GM12878 (cell line): Measurements from ENCODE around the gene RFC4. TPM values are rescaled to one million over a fixed set of nuclear protein-coding genes. Genes with fewer than 3 reads are reported as not detected.

Source experiments
- BCL11A ChIP-seq: IDR thresholded peaks from 2 replicates; pipeline ENCODE4 v1.6.1; 2011; ENCODE audit warnings: low read depth, low read length
- DPF2 ChIP-seq: fragments of 450-650 bp; IDR thresholded peaks from 2 replicates; pipeline ENCODE4 v1.6.1; 2017; ENCODE audit warnings: mild to moderate bottlenecking
- FOS ChIP-seq: IDR thresholded peaks from 3 replicates; pipeline ENCODE4 v1.6.1; 2011; ENCODE audit warnings: borderline replicate concordance; ENCODE audit not compliant: insufficient read length; ENCODE audit errors: extremely low read depth
- GATAD2B ChIP-seq: fragments of 450-650 bp; conservative IDR thresholded peaks from 2 replicates; pipeline ENCODE4 v1.6.1; 2017; ENCODE audit warnings: low read depth, mild to moderate bottlenecking, moderate library complexity
- LARP7 ChIP-seq: fragments of 450-650 bp; IDR thresholded peaks from 2 replicates; pipeline ENCODE4 v1.6.1; 2017; ENCODE audit warnings: mild to moderate bottlenecking
- MYB ChIP-seq: fragments of 150-350 bp; IDR thresholded peaks from 2 replicates; pipeline ENCODE4 v1.6.1; 2014; ENCODE audit warnings: mild to moderate bottlenecking, low read depth, low read length, borderline replicate concordance
- NR2F1 ChIP-seq: fragments of 450-650 bp; conservative IDR thresholded peaks from 2 replicates; pipeline ENCODE4 v1.6.1; 2017; ENCODE audit warnings: mild to moderate bottlenecking
- RCOR1 ChIP-seq: conservative IDR thresholded peaks from 2 replicates; pipeline ENCODE4 v1.6.1; 2012; ENCODE audit warnings: low read depth, low read length, improper control_type of control experiment
- RFX5 ChIP-seq: IDR thresholded peaks from 2 replicates; pipeline ENCODE4 v1.6.1; 2011; ENCODE audit warnings: low read depth, low read length, improper control_type of control experiment
- TAF1 ChIP-seq: IDR thresholded peaks from 2 replicates; pipeline ENCODE4 v1.6.1; 2011; ENCODE audit warnings: mild to moderate bottlenecking, low read depth, low read length, borderline replicate concordance
- TBL1XR1 ChIP-seq: IDR thresholded peaks from 2 replicates; pipeline ENCODE4 v1.6.1; 2012; ENCODE audit warnings: low read depth, low read length, improper control_type of control experiment
- TCF12 ChIP-seq: IDR thresholded peaks from 2 replicates; pipeline ENCODE4 v1.6.1; 2011; ENCODE audit warnings: low read depth, mild to moderate bottlenecking, low read length
- TCF7 ChIP-seq: IDR thresholded peaks from 2 replicates; pipeline ENCODE4 v1.6.1; 2014; ENCODE audit warnings: antibody characterized with exemption, borderline replicate concordance
- ZNF24 ChIP-seq: fragments of 450-650 bp; IDR thresholded peaks from 2 replicates; pipeline ENCODE4 v1.6.1; 2017; ENCODE audit warnings: antibody characterized with exemption, mild to moderate bottlenecking
- polyA plus RNA-seq, 11 experiments: library from polyadenylated mRNA; depleted of rRNA in 4 of 11; unstranded in 6 of 11; stranded (reverse) in 5 of 11; fragments of >200 nt; fragmentation: Nextera tagmentation in 4 of 11; fragmentation: Illumina TruSeq in 1 of 11; extraction: Ambion mirVana in 4 of 11; extraction: Trizol in 1 of 11; gene quantifications; 1 replicate in 1 of 11; 2 replicates in 10 of 11; pipeline versions ENCODE4 v1.2.1 to v1.2.3, GENCODE V29; 2011 to 2016; ENCODE audit warnings: inconsistent platforms in 2 of 11, missing spikeins in 2 of 11, low read depth in 1 of 11
- total RNA-seq, 4 experiments: library from RNA; depleted of rRNA in 3 of 4; stranded (reverse); fragments of >200 nt in 3 of 4; fragmentation: Illumina TruSeq in 1 of 4; extraction: Trizol in 1 of 4; gene quantifications; 2 replicates each; pipeline versions ENCODE4 v1.2.1 to v1.2.3, GENCODE V29; 2013 to 2021
- TF ChIP-seq, protein P1 (sequence below): fragments of 450-650 bp; IDR thresholded peaks from 2 replicates; pipeline ENCODE4 v1.6.1; 2017; ENCODE audit warnings: mild to moderate bottlenecking, moderate library complexity
- TF ChIP-seq, protein P2 (sequence below): fragments of 450-650 bp; IDR thresholded peaks from 2 replicates; pipeline ENCODE4 v1.6.1; 2018; ENCODE audit warnings: mild to moderate bottlenecking, low read depth, moderate library complexity; ENCODE audit not compliant: partially characterized antibody
- TF ChIP-seq, protein P3 (sequence below): IDR thresholded peaks from 2 replicates; pipeline ENCODE4 v1.6.1; 2011; ENCODE audit warnings: borderline replicate concordance, low read depth, mild to moderate bottlenecking, moderate library complexity, low read length; ENCODE audit not compliant: insufficient read depth, poor library complexity, severe bottlenecking
- TF ChIP-seq, protein P4 (sequence below): fragments of 450-650 bp; IDR thresholded peaks from 2 replicates; pipeline ENCODE4 v1.6.1; 2017; ENCODE audit warnings: mild to moderate bottlenecking
- TF ChIP-seq, protein P5 (sequence below): fragments of 450-650 bp; IDR thresholded peaks from 2 replicates; pipeline ENCODE4 v1.6.1; 2017; ENCODE audit warnings: borderline replicate concordance

Gene RFC4
- total and polyA plus RNA-seq, 10 of the 15 experiments (the other 5 are each of a cell fraction or from before 2014, with no cell fraction given): 49.1 to 144 (median 112) TPM

DNA sequence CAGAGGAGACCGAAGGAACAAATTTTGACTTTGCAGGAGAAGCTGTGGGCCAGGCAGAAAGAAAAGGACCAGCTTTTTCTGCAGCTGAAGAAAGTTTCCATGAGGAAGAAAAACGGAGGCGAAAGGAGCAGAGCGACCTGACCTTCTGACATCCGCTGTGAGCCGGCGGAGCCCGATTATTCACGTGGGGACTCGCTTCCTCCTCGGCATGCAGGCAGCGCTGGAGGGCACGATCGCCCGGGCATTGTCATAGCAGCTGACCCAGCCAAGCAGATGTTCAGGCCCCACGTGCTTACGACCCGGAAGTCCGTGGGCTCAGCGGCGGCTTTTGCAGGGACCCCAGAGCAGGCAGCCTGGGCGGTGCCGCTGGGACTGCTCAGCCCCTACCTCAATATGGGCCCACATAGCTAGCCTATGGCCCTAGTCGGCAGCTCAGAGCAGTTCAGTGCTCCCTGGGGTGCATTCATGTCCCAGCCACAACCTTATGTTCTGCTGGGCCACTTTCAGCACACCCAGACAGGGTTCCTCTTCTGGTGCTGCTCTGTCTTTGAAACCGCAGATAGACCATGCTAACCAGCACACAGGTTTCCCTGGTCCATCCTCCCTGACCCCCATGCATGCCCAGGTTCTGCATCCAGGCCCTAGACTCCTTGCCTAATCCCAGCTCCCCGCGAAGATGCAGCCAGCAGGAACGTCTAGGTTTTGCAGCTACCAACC is 33.4 kb downstream of the RFC4 start (continued):
- TF ChIP-seq, protein P1, sequence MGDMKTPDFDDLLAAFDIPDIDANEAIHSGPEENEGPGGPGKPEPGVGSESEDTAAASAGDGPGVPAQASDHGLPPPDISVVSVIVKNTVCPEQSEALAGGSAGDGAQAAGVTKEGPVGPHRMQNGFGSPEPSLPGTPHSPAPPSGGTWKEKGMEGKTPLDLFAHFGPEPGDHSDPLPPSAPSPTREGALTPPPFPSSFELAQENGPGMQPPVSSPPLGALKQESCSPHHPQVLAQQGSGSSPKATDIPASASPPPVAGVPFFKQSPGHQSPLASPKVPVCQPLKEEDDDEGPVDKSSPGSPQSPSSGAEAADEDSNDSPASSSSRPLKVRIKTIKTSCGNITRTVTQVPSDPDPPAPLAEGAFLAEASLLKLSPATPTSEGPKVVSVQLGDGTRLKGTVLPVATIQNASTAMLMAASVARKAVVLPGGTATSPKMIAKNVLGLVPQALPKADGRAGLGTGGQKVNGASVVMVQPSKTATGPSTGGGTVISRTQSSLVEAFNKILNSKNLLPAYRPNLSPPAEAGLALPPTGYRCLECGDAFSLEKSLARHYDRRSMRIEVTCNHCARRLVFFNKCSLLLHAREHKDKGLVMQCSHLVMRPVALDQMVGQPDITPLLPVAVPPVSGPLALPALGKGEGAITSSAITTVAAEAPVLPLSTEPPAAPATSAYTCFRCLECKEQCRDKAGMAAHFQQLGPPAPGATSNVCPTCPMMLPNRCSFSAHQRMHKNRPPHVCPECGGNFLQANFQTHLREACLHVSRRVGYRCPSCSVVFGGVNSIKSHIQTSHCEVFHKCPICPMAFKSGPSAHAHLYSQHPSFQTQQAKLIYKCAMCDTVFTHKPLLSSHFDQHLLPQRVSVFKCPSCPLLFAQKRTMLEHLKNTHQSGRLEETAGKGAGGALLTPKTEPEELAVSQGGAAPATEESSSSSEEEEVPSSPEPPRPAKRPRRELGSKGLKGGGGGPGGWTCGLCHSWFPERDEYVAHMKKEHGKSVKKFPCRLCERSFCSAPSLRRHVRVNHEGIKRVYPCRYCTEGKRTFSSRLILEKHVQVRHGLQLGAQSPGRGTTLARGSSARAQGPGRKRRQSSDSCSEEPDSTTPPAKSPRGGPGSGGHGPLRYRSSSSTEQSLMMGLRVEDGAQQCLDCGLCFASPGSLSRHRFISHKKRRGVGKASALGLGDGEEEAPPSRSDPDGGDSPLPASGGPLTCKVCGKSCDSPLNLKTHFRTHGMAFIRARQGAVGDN: peak; percentile 63; the same call in 1 of the 2 replicates
- TF ChIP-seq TCF12 (peak; percentile 66; the same call in 1 of the 2 replicates), RCOR1 (no peak), TCF7 (no peak), NR2F1 (peak; percentile 37; the same call in 1 of the 2 replicates), LARP7 (no peak), MYB (no peak), TAF1 (no peak), FOS (no peak), TBL1XR1 (0 out of 2 replicates have a peak, but pooled peaks have one; percentile 15), ZNF24 (no peak), DPF2 (no peak), RFX5 (no peak), GATAD2B (0 out of 2 replicates have a peak, but pooled peaks have one; percentile 44), BCL11A (no peak)
- TF ChIP-seq, protein P2, sequence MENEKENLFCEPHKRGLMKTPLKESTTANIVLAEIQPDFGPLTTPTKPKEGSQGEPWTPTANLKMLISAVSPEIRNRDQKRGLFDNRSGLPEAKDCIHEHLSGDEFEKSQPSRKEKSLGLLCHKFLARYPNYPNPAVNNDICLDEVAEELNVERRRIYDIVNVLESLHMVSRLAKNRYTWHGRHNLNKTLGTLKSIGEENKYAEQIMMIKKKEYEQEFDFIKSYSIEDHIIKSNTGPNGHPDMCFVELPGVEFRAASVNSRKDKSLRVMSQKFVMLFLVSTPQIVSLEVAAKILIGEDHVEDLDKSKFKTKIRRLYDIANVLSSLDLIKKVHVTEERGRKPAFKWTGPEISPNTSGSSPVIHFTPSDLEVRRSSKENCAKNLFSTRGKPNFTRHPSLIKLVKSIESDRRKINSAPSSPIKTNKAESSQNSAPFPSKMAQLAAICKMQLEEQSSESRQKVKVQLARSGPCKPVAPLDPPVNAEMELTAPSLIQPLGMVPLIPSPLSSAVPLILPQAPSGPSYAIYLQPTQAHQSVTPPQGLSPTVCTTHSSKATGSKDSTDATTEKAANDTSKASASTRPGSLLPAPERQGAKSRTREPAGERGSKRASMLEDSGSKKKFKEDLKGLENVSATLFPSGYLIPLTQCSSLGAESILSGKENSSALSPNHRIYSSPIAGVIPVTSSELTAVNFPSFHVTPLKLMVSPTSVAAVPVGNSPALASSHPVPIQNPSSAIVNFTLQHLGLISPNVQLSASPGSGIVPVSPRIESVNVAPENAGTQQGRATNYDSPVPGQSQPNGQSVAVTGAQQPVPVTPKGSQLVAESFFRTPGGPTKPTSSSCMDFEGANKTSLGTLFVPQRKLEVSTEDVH: no peak
- TF ChIP-seq, protein P3, sequence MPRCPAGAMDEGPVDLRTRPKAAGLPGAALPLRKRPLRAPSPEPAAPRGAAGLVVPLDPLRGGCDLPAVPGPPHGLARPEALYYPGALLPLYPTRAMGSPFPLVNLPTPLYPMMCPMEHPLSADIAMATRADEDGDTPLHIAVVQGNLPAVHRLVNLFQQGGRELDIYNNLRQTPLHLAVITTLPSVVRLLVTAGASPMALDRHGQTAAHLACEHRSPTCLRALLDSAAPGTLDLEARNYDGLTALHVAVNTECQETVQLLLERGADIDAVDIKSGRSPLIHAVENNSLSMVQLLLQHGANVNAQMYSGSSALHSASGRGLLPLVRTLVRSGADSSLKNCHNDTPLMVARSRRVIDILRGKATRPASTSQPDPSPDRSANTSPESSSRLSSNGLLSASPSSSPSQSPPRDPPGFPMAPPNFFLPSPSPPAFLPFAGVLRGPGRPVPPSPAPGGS: no peak
- TF ChIP-seq, protein P4, sequence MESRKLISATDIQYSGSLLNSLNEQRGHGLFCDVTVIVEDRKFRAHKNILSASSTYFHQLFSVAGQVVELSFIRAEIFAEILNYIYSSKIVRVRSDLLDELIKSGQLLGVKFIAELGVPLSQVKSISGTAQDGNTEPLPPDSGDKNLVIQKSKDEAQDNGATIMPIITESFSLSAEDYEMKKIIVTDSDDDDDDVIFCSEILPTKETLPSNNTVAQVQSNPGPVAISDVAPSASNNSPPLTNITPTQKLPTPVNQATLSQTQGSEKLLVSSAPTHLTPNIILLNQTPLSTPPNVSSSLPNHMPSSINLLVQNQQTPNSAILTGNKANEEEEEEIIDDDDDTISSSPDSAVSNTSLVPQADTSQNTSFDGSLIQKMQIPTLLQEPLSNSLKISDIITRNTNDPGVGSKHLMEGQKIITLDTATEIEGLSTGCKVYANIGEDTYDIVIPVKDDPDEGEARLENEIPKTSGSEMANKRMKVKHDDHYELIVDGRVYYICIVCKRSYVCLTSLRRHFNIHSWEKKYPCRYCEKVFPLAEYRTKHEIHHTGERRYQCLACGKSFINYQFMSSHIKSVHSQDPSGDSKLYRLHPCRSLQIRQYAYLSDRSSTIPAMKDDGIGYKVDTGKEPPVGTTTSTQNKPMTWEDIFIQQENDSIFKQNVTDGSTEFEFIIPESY: no peak
- TF ChIP-seq, protein P5, sequence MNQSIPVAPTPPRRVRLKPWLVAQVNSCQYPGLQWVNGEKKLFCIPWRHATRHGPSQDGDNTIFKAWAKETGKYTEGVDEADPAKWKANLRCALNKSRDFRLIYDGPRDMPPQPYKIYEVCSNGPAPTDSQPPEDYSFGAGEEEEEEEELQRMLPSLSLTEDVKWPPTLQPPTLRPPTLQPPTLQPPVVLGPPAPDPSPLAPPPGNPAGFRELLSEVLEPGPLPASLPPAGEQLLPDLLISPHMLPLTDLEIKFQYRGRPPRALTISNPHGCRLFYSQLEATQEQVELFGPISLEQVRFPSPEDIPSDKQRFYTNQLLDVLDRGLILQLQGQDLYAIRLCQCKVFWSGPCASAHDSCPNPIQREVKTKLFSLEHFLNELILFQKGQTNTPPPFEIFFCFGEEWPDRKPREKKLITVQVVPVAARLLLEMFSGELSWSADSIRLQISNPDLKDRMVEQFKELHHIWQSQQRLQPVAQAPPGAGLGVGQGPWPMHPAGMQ: no peak
